Fibroblast of skin of abdomen (primary cell): ENCODE data around the gene MTX3.

ENCODE experiments used
- DNase-seq: peaks from one replicate; pipeline ENCODE4 v3.0.0-alpha.2; 2013

MTX3 gene

GRCh38 chr5:79982136-79982535 lies 8.9 kb downstream of the MTX3 start:
- DNase-seq, result no peak

DNA sequence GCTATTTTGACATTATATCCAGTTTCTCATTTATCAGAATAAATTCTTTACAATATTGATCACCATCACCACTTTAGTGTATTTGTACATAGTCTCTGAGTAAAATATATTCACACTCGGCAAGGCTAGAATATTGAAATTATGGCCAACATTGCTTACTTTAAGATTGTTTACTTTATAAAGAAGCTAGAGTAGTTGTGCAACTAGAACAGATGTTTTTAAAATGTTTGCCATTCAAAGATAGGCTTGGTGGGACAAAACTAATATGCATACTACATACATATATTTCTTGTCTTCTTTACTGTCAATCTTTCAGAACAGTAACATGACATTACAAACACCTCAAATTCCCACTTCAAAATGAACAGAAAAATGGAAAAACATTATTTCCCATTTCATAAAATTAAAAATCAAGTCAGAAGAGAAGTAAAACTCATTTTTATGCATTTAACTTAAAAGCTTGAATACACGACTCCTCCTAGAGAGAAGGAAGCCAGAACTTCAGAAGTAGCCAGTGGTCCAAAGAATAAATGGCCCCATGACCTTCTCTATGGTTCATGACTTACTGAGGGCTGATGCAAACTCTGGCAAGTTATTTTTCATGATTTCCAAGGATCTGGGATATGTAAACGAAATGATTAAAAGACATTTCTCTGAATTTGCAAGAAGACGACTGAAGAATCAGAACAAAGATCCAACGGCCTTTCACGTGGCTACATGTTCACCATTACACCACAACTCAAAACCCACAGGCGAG lies 14.1 kb downstream of the MTX3 start:
- no peak for DNase-seq

DNA sequence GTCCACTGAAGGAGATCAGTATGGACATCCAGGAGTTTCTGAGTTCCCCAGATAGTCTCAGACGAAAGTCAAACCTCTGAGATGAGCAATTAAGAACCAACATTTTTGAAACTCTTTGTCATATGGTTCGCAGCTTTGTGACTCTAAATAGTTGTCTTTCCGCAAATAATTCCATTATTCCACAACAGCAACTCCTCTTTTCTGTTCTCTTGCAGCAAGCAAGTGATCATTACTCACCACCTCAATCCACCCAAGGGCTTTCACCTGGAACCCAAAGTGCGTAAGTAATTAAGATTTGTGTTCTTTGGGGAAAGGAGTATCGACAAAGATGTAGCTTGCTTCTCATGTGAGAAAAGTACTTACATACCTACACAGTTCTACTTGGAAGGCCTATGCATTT lies 15.6 kb downstream of the MTX3 start:
- DNase-seq, result peak; percentile 29

GRCh38 chr5:79974886-79975285 lies 16.2 kb downstream of the MTX3 start:
- peak; percentile 71 for DNase-seq

DNA sequence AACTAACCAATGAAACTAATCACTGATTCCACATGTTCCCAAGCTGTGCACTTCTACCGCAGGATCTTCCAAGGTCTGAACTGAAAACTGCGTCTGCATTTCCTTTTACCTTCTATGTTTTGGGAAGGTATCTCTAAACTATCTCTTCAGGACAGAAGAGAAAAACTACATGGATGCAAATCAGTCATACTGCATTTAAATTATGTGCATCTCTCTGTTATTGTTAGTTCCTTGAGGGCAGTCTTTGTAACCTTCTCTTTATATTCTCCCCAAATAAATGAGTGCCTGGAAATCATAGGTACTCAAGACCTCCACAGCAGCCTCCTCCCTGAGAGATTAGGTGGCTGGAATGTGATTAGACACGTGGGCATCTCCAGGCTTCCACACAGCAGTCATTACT lies 17.1 kb downstream of the MTX3 start:
- no peak for DNase-seq

- DNase-seq, result no peak
Measured at GRCh38 chr5:79973511-79973910, 17.6 kb downstream of the MTX3 start.

- peak; percentile 69 for DNase-seq
Measured at GRCh38 chr5:79971156-79971555, 19.9 kb downstream of the MTX3 start.

- DNase-seq, result no peak
Measured at GRCh38 chr5:79966448-79966847, 24.6 kb downstream of the MTX3 start.

GRCh38 chr5:79964136-79964535 lies 26.9 kb downstream of the MTX3 start:
- DNase-seq, result no peak

GRCh38 chr5:79963261-79964061 lies 27.6 kb downstream of the MTX3 start:
- no peak for DNase-seq

- DNase-seq, result peak; percentile 22
Measured at GRCh38 chr5:79962575-79963222, 28.4 kb downstream of the MTX3 start.

GRCh38 chr5:79961716-79962574 lies 29.1 kb downstream of the MTX3 start:
- peak; percentile 8 for DNase-seq

DNA sequence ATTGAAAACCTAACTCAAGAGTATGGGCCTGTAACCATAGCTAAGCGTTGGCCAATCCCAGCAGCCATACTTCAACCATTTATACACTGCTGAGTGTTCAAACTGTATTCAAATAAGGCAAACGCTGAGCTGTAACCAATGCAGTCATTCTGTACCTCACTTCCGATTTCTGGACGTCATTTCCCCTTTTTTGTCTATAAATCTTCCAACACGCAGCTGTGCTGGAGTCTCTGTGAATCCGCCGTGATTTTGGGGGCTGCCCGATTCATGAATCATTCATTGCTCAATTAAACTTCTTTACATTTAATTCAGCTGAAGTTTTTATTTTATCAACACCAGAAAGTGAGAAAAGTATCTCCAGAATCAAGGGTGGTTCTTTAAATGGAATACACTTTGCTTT lies 31.7 kb downstream of the MTX3 start:
- DNase-seq, result no peak

- peak; percentile 47 for DNase-seq
Measured at GRCh38 chr5:79955941-79956670, 35.0 kb downstream of the MTX3 start.

DNA sequence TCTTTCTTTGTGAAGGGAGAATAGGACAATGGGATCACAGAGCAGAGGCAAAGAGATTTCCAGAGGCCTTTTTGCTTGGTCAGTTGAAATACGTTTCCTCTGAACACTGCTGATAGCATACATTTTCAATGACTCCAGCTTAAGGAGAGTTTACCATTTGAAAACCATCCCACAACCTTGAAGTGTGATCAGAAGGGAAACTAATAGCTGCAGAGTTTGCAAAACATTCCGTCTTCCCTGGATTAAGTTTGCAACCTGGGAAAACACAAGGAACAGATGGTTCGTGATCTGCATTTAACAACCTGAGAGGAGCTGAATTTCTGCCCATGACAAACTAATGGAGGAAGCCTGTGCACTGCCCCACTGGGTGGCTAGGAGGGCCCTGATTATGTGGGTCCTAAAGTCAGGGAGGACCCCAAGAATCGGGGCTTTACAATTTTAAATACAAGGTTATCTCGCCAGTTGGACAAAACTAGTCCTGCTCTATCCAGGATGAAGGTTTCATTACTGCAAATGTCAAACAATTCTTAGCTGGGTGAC lies 35.6 kb downstream of the MTX3 start:
- DNase-seq, result no peak

DNA sequence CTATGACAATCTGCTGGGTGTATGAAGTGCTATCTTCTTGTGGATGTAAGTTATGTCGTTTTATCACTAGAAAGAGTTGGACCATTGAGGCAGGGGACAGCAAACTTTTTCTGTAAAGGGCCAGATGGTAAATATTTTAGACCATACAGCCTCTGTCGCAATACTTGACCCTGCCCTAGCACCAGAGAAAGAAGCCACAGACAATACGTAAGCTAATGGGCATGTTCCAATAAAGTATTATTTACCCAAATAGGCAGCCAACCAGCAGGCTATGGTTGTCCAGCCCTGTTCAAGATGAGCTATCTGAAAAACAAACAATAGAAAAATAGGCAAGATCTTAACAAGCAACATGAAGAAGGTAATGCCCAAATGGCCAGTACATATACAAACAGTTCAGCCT lies 36.4 kb downstream of the MTX3 start:
- no peak for DNase-seq

DNA sequence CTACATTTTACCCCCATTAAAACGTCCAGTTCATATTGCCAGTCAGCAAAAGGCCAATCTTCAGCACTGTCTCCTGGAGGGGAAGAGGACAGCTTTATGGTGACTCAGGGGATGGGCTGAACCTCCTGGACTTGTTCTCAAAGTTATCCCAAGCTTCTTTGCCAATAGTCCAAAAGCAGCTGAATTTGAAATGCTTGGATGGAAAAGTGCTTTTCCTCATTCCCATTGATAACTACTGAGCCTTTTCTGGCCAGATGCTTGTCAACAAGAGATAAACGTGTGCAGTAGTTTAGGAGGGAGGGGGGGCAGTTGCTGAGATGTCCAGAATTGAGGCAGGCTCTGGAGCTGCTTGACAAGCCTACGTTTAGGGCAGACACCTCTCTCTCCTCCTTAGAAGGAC lies 43.5 kb downstream of the MTX3 start:
- no peak for DNase-seq

DNA sequence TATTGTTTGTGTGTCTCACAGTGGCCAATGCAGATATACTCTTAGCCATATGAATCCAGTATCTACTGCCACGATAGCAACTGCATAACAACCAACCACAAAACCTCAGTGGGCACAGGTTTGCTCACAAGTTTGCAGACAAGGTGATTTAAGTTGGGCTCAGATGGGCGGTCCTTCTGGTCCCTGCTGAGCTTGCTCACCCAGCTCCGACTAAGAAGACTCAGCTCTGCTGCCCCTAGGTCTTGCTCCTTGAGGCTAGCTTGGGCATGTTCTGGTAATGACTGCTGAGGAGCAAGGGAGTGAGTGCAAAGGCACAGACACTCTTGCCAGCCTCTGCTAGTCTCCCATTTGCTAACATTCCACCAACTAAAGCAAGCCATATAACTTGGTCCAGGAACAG lies 52.6 kb downstream of the MTX3 start:
- no peak for DNase-seq

GRCh38 chr5:79936646-79937216 lies 54.3 kb downstream of the MTX3 start:
- peak; percentile 20 for DNase-seq

- DNase-seq, result peak; percentile 41
Measured at GRCh38 chr5:79936002-79936645, 54.9 kb downstream of the MTX3 start.

DNA sequence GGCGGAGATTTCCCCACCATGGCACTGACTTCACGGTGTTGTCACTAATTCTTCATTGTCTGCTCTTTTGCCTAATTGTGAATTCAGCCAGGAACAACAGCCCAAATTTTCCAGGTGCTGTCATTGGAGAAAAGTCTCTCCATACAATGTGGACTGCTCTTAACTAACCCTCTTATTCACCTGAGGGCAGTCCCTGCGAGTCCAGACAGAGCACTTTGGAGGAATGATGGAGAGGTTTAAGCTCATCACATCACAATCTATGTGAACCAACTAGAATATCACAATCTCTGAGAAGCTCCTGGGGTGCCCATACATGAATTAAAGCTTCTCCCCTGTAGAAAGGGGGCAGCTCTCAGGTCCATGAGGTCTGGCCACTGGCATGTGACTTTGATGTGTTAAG lies 56.4 kb downstream of the MTX3 start:
- no peak for DNase-seq
